IPS-18a (cell line): ENCODE data around the gene RTEL1.

Source experiments
- H3K27ac ChIP-seq: one replicate; pipeline ENCODE4 v1.5.1; 2013; ENCODE audit warnings: low read length
- H3K27me3 ChIP-seq: one replicate; pipeline ENCODE4 v1.6.1; 2013; ENCODE audit warnings: mild to moderate bottlenecking, low read length; ENCODE audit not compliant: control insufficient read depth, insufficient read depth
- H3K36me3 ChIP-seq: one replicate; pipeline ENCODE4 v1.6.1; 2013; ENCODE audit warnings: low read depth, low read length; ENCODE audit not compliant: control insufficient read depth
- H3K4me1 ChIP-seq: one replicate; pipeline ENCODE4 v1.6.1; 2013; ENCODE audit warnings: low read depth, low read length; ENCODE audit not compliant: control insufficient read depth
- H3K4me3 ChIP-seq: one replicate; pipeline ENCODE4 v1.5.1; 2013; ENCODE audit warnings: low read length
- H3K9ac ChIP-seq: one replicate; pipeline ENCODE4 v1.6.1; 2013; ENCODE audit warnings: mild to moderate bottlenecking, low read length, moderate library complexity
- H3K9me3 ChIP-seq: one replicate; pipeline ENCODE4 v1.6.1; 2013; ENCODE audit warnings: low read depth, low read length; ENCODE audit not compliant: control insufficient read depth

The RTEL1 gene

DNA sequence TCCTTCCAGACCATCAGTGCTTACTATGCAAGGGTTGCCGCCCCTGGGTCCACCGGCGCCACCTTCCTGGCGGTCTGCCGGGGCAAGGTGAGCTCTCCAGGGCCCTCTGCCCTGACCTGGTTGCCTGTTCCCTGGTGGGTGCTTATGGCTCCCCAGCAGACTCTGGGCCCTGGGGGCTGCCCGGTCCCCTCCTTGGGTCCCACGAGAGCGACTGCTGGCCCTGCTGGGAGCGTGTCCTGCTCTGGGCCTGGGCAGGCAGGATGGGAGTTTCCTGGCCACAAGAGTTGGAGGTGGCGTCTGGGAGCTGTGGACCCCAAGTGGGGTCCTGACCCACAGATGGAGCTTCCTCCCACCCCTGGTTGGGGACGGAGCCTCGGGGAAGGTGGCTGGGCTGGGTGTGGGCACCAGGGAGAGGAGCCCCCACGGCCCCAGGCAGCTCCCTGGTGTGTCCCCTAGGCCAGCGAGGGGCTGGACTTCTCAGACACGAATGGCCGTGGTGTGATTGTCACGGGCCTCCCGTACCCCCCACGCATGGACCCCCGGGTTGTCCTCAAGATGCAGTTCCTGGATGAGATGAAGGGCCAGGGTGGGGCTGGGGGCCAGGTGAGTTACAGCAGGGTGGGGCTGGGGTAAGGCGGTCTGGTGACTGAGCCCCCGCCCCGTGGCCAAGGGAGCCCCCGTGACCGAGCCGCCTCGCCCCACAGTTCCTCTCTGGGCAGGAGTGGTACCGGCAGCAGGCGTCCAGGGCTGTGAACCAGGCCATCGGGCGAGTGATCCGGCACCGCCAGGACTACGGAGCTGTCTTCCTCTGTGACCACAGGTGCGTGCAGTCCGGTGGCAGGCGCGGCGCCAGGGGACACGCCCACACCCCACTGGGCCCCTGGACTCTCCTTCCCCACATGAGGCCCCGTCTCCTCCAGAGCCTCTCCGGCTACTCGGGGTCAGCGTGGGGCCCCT, 31.2 kb downstream of the RTEL1 start:
- H3K4me3 ChIP-seq = no peak overlapping the region
- H3K27ac ChIP-seq = no peak overlapping the region
- H3K9me3 ChIP-seq = no peaks in the 10 kb centered on the region
- H3K36me3 ChIP-seq = no peaks in the 10 kb centered on the region
- H3K9ac ChIP-seq = no peak overlapping the region
- no peaks in the 10 kb centered on the region for H3K4me1 ChIP-seq
- H3K27me3 ChIP-seq = no peaks in the 10 kb centered on the region

DNA sequence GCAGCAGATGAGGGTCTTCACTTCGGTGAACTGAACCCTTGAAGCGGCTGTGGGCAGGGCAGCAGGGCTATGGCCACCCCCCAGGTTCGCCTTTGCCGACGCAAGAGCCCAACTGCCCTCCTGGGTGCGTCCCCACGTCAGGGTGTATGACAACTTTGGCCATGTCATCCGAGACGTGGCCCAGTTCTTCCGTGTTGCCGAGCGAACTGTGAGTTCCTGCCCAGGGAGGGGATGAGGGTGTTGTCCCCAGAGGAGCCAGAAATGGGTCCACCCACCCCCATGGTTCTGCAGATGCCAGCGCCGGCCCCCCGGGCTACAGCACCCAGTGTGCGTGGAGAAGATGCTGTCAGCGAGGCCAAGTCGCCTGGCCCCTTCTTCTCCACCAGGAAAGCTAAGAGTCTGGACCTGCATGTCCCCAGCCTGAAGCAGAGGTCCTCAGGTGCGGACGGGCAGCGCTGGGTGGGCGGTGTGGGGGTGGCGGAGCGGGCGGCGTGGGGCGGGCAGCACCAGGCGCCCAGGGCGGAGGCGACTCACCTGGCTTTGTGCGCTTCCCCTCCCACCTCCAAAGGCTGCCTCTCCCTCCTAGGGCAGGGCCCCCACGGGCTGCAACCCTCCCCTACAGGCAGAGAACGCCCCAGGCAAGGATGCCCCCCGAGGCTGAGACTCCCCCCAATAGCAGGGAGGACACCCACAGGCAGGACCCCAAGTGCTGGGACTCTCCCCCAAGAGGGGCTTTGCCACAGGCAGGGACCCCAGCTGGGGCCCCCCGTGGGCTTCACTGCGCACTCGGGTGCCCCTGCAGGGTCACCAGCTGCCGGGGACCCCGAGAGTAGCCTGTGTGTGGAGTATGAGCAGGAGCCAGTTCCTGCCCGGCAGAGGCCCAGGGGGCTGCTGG, 32.1 kb downstream of the RTEL1 start:
- H3K27ac ChIP-seq = no peak overlapping the region
- no peak overlapping the region for H3K4me3 ChIP-seq
- H3K9me3 ChIP-seq = no peaks in the 10 kb centered on the region
- no peaks in the 10 kb centered on the region for H3K4me1 ChIP-seq
- H3K27me3 ChIP-seq = no peaks in the 10 kb centered on the region
- no peaks in the 10 kb centered on the region for H3K36me3 ChIP-seq
- no peak overlapping the region for H3K9ac ChIP-seq

- Histone ChIP-seq H3K4me3 (no peak overlapping the region), H3K4me1 (no peaks in the 10 kb centered on the region), H3K27me3 (no peaks in the 10 kb centered on the region), H3K9me3 (no peaks in the 10 kb centered on the region), H3K27ac (no peak overlapping the region), H3K9ac (no peak overlapping the region), H3K36me3 (no peaks in the 10 kb centered on the region)
These were observed 33.0 kb downstream of the RTEL1 start for GRCh38 chr20:63690898-63691710.

GRCh38 chr20:63691711-63692435, 33.8 kb downstream of the RTEL1 start:
- H3K4me1 ChIP-seq = no peaks in the 10 kb centered on the region
- H3K9me3 ChIP-seq = no peaks in the 10 kb centered on the region
- H3K9ac ChIP-seq = no peak overlapping the region
- no peak overlapping the region for H3K4me3 ChIP-seq
- no peak overlapping the region for H3K27ac ChIP-seq
- H3K36me3 ChIP-seq = no peaks in the 10 kb centered on the region
- no peaks in the 10 kb centered on the region for H3K27me3 ChIP-seq

GRCh38 chr20:63692436-63693082, 34.4 kb downstream of the RTEL1 start:
- no peak overlapping the region for H3K27ac ChIP-seq
- H3K4me1 ChIP-seq = no peaks in the 10 kb centered on the region

GRCh38 chr20:63693083-63693732, 35.1 kb downstream of the RTEL1 start:
- Histone ChIP-seq H3K9ac (no peak overlapping the region), H3K4me1 (no peaks in the 10 kb centered on the region), H3K36me3 (no peaks in the 10 kb centered on the region), H3K27ac (no peak overlapping the region), H3K4me3 (no peak overlapping the region), H3K9me3 (no peaks in the 10 kb centered on the region), H3K27me3 (no peaks in the 10 kb centered on the region)

More at GRCh38 chr20:63692436-63693082, 34.4 kb downstream of the RTEL1 start:
- Histone ChIP-seq H3K9me3 (no peaks in the 10 kb centered on the region), H3K27me3 (no peaks in the 10 kb centered on the region), H3K4me3 (no peak overlapping the region), H3K36me3 (no peaks in the 10 kb centered on the region), H3K9ac (no peak overlapping the region)

- H3K27ac ChIP-seq = no peak overlapping the region
- no peaks in the 10 kb centered on the region for H3K36me3 ChIP-seq
- no peaks in the 10 kb centered on the region for H3K9me3 ChIP-seq
- no peaks in the 10 kb centered on the region for H3K4me1 ChIP-seq
- no peak overlapping the region for H3K4me3 ChIP-seq
- no peak overlapping the region for H3K9ac ChIP-seq
- no peaks in the 10 kb centered on the region for H3K27me3 ChIP-seq
These were observed 35.8 kb downstream of the RTEL1 start for GRCh38 chr20:63693733-63694583.

DNA sequence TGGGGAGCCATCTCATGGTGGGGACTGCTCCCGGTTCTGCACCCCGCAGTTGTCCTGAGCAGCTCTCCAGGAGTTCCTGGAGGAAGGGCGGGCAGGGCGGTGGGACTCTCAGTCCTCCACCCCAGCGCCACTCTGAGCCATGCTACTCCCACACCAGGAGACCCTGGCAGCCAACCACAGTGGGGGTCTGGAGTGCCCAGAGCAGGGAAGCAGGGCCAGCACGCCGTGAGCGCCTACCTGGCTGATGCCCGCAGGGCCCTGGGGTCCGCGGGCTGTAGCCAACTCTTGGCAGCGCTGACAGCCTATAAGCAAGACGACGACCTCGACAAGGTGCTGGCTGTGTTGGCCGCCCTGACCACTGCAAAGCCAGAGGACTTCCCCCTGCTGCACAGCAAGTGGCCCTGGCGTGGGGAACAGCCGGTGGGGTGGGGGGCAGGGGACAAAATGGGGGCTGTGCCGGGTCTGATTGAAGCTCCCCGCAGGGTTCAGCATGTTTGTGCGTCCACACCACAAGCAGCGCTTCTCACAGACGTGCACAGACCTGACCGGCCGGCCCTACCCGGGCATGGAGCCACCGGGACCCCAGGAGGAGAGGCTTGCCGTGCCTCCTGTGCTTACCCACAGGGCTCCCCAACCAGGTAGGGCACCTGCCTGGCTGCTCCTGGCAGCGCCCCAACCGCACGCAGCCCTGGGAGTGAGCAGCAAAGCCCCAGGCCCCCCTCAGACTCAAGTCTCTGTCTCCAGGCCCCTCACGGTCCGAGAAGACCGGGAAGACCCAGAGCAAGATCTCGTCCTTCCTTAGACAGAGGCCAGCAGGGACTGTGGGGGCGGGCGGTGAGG, 36.7 kb downstream of the RTEL1 start:
- Histone ChIP-seq H3K9ac (no peak overlapping the region), H3K36me3 (no peaks in the 10 kb centered on the region), H3K27me3 (no peaks in the 10 kb centered on the region), H3K4me3 (no peak overlapping the region), H3K4me1 (no peaks in the 10 kb centered on the region), H3K9me3 (no peaks in the 10 kb centered on the region), H3K27ac (no peak overlapping the region)
